Ureter (tissue), 1 donor: Measurements from ENCODE around the gene SLC6A2. TPM values are rescaled to one million over a fixed set of nuclear protein-coding genes. Genes with fewer than 3 reads are reported as not detected.

Experiments used
- DNase-seq: peaks from one replicate; pipeline ENCODE4 v3.0.0-alpha.2; 2020; ENCODE audit warnings: low spot score
- total RNA-seq: library from RNA; stranded (reverse); gene quantifications from one replicate; pipeline ENCODE4 v1.2.4, GENCODE V29; 2023
- donor health status: DM: yes; HTN: yes; CAD: no.

Gene SLC6A2
- total RNA-seq, 1 donor from 2014 or later: 4.6 TPM

DNA sequence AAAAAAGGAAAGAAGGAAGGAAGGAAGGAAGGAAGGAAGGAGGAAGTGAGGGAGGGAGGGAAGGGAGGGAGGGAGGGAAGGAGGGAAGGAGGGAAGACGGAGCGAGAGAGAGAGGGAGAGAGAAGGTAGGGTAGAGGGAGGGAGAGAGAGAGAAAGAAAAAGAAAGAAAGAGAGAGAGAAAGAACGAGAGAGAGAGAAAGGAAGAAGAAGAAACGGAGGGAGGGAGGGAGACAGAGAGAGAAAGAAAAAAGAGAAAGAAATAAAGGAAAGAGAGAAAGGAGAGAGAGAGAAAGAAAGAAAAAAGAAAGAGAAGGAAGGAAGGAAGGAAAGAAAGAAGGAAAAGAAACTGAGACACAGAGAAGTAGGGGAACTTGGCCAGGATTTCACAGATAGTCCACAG lies 8.4 kb upstream of the SLC6A2 start:
- DNase-seq: no peak

DNA sequence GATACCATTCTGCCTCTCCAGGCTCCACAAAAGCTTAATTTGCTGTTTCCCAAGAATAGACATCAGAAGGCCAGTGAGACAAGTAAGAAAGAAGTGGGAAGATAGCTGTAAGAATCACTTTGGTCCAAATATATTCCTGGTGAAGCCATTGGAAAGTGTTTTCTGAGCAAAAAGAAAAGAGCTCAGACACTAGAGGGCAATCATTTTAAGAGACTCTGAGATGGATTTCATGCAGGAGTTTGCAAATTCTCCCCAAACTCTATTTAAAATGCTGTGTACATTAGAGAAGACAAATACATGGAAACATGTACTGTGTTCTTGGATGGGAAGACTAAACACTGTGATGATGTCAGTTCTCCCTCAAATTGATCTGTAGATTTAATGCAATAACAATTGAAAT lies 8.0 kb upstream of the SLC6A2 start:
- no peak for DNase-seq

GRCh38 chr16:55651841-55652824 lies 3.7 kb upstream of the SLC6A2 start:
- no peak for DNase-seq

- no peak for DNase-seq
Observed at GRCh38 chr16:55653106-55653505, 2.7 kb upstream of the SLC6A2 start.

DNA sequence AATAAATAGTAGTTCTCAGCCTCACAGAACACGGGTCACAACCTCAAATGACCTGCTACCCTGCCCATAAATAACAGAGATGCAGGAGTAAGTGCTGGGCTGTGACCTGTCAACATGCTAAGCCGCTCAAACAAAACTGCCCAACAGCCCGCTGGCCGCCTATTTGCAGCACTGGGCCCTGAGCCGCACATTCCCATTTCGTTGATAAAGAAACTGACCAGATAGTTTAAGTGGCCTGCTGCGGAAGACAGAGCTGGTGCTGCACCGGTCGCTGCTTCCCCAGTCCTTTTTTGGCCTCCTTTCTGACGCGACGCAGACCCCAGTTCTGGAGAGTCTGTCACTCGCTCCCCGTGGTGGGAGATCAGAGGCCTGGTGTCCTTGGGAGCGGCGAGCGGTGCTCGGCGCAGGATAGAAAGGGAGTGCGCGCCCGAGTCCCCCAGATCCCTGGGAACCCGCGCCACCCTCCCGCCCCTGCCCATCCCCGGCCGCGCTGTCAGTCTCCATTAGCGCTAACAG lies 349 bp upstream of the SLC6A2 start:
- no peak for DNase-seq

- no peak for DNase-seq
Observed at GRCh38 chr16:55656691-55657092, 904 bp downstream of the SLC6A2 start.

DNA sequence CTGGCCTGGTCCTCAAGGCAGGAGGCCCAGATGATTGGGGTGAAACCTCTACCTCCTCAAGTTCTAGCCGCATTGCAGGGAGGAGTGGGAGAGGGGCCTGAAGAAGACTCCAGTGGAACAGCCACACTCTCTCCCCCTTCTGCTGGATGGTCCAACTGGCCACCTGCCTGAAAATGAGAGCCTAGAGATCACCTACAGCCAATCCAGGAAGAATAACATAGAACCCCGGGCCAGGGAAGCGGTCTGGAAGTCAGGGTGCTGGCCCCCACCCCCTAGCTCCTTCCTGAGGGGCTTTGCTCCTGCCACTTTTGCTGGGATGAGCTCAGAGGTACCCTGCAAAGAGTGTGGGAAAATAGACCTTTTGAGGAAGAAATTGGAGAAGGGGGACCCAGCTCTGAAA lies 1.8 kb downstream of the SLC6A2 start:
- DNase-seq: no peak

DNA sequence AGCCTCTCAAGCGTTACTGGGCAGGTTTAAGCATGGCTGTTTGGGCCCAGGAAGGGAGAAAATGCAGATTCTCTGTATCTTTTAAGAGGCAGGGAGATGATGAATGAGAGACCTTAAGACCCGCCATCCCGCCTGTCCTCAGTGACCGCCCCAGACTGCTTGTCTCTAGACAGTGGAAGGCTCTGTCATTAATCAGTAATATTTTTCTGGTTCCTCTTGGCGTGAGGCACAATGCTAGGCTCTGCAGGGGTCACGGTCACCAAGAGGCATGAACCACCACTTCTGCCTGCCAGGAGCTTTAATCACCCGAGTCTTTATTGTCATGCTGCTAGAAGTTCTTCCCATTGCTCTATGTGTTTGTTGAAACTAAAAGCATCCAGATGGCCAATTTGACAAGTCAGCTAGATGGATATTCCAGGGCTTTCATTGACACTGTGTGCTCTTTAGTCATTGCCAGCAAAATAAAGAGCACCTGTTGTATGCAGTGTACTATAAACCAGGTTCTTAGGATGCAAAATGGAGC lies 3.2 kb downstream of the SLC6A2 start:
- no peak for DNase-seq

DNA sequence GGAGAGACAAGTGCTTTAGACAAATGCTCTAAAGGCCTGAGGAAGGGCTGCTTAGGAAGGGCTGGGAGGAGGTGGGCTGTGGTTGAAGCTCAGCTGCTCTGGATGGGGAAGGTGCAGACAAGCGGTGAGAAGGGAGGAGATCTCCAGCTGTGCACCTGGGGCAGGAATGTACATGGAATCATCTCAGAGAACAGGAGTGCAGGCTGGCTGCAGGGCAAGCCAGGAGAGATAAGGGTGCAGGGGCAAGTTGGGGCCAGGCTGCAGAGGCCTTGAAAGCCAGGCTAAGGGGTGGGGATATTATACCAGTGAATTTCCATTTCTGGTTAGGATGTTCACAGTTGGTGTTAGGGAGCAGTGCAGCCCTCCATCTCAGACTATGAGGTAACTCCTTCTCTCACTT lies 4.2 kb downstream of the SLC6A2 start:
- DNase-seq: no peak

GRCh38 chr16:55660828-55661227 lies 5.0 kb downstream of the SLC6A2 start:
- DNase-seq: no peak

- no peak for DNase-seq
Observed at GRCh38 chr16:55661941-55662643, 6.3 kb downstream of the SLC6A2 start.

DNA sequence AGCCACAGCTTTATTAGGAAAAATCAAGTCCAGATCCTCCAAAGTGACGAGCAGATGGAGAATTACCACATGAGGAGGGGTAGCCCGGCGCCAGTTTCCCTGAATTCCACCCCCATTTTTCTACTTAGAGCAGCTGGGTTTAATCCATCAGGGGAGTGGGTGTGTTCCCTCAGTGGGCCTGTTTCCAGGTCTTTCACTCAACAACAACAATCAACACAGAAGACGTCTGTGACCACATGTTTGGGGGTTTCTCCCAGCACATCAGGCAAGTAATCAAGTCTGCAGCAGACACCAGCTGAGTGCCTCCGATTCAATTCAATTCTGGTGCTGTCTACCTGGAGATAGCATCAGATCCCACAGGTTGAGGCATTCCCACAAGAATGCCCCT lies 6.8 kb downstream of the SLC6A2 start:
- DNase-seq: no peak

GRCh38 chr16:55663225-55663624 lies 7.4 kb downstream of the SLC6A2 start:
- no peak for DNase-seq

DNA sequence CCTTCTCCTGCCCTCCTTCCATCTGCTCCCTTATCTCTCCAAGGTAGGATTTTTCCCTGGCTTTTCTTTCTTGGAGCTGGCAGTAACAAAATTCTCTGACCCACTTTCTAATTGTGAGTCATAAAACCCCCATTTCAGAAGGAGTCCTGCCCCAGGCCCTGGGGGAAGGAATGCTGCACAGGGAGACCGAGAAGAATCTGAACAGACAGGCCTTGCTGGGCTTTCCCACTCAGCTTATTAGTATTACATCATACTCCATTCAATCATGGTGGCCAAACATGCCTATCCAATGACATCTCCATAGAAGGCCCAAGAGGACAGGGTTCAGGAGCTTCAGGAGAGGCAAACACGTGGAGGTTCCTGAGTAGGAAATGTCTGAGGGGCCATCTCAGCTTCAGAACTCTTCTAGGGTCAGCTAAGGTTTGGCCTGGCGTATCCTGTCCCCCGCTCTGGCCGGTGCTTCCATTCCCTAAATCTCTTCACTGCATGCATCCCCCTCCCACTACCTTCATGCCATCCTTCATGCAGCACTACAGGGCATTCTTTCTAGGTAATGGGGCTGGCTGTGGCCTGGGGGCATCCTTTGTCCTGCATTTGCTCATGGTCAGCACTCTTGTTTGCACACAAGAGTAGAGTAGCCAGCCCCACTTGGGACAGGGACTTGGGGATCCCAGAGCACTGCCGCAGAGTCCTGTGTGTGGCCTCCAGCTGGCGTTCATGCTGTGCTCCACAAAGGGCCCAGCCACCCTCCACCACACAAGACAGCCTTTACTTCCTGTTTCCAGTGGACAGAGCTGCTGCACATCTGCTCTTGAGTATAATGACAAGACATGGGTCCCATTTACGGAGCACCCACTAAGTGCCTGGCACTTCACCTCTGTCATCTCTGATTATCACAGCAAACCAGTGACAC lies 8.2 kb downstream of the SLC6A2 start:
- no peak for DNase-seq

- DNase-seq: no peak
Observed at GRCh38 chr16:55664786-55665407, 9.1 kb downstream of the SLC6A2 start.

GRCh38 chr16:55665511-55665910 lies 9.7 kb downstream of the SLC6A2 start:
- no peak for DNase-seq

DNA sequence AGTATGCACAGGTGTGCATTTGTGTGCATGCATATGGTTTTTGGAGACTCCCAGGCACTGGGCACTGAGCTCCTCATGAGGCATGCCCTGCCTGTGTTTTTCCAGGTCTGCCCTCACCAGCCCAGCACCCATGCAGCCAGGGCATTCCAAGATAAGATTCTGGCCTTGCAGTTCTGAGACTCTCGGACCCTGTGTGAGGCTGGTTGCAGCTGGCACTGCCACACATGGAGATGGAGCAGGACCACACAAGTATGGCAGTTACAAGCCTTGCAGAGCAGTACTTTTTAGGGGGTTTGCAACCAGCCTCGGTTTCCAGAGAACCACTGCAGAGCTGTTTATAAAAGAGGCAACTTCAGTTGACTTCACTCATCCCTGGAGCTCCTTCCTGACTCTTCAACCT lies 10.2 kb downstream of the SLC6A2 start:
- no peak for DNase-seq

- no peak for DNase-seq
Observed at GRCh38 chr16:55667753-55668152, 12.0 kb downstream of the SLC6A2 start.

GRCh38 chr16:55668340-55669281 lies 12.8 kb downstream of the SLC6A2 start:
- peak; percentile 76 for DNase-seq
